Hypothalamus (tissue), 51 donors: ENCODE data around the gene EPHB4.

ENCODE experiments used
- DNase-seq, 51 donors: peaks; one replicate each; lab custom pipeline; 2025; lab: John Stamatoyannopoulos, UW

Gene EPHB4

DNA sequence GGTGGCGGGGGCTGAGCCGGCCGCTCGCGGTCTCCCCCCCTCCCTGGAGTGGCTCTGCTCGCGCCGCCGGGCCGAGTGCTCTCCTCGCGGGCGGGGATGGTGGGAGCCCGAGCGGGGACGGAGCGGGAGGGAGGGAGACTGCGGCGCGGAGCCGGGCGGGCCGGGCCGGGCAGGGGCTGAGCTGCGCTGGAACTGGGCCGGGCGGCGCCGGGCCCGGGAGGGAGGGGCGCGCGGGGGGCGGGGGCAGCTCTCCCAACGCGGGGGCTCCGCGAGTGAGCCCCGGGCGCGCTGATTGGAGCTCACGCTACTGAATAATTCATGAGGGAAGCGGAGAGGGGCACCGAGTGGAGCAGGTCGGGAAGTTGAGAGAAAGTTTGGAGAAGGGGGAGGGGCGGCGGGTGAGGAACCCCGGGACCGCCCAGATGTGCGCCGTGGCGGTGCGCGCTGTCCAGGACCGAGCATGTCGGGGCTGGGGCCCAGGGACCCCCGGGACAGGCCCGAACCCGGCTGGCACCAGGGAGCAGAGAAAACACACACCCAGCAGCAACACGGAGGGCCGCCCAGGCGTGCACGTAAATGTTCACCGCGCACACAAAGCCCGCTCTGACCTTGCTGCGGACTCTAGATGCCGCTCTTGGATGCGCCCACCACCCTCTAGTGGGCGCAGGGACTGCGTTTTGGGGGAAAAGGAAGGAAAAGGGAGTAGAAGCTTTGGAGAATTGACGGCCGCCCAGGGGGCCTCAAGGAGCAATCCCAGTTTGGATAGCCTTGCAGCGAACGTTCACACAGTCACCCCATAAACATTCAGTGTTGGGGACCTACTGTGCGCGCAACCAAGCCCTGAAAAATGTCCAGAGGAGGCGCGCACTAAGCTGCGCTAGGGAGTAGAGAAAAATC, at the start of gene EPHB4:
EPHB4 (minus strand) TSS at position 194 of the 897 bp plus-strand sequence. CDS start 493 bp downstream, outside the sequence.
- peak in 22 of 51 donors; percentile 3 to 40 (median 18) for DNase-seq

GRCh38 chr7:100875356-100875751, 48.0 kb upstream of the EPHB4 start:
- peak in 3 of 51 donors; percentile 52 to 63 (median 57) for DNase-seq

DNA sequence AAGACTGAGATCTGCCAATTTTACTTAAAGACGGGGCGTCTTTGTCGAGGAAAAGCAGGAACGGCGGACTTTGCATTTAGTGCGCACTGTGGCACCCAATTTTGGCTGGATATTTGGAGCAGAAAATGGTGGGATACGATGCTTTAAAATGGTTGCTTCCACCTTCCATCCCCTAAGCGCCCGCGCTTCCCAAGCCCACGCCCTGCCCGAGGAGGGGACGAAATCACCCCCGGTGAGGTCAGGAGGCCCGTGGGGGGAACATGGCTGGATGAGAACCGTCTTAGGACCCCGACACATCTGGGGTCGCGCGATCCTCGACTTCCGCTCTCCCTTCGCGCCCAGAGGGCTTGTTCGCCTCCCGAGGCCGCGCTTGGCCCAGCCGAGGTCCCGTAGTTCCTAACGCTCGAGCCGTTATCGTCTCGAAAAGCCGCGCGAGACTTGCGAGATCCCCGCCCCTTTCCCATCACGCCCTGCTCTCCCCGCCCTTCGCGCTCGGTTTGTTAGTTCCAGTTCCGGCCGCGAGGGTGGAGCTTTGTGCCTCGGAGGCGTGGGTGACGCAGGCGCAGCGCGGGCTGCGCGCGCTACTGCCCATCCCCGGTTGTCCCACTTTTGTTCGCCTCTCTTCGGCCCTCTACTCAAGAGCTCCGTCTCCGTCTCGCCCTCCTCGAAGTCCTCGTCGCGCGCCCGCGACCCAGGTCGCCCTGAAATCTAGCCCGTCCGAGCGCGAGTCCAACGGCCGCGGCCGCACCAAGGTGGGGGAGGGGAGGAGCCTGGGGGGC, 47.4 kb upstream of the EPHB4 start, which contains the start of gene SRRT:
SRRT (plus strand) TSS at position 527 of the 779 bp plus-strand sequence. CDS start 488 bp downstream, outside the sequence.
- DNase-seq: peak; percentile 75 to 99 (median 96)

DNA sequence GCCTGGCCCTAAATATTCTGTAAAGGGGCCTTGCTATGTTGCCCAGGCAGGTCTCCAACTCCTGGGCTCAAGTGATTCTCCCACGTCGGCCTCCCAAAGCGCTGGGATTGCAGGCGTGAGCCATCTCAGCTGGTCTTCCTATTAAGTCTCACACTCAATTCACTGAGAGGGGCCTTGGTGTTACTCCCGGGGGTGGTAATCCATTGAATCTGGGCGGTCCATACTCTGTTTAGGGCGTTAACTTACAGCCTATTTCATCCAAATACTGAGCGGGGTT, 46.9 kb upstream of the EPHB4 start:
- peak in 1 of 51 donors; percentile 16 for DNase-seq

- no peak for DNase-seq
Observed at GRCh38 chr7:100873599-100874299, 46.4 kb upstream of the EPHB4 start.

DNA sequence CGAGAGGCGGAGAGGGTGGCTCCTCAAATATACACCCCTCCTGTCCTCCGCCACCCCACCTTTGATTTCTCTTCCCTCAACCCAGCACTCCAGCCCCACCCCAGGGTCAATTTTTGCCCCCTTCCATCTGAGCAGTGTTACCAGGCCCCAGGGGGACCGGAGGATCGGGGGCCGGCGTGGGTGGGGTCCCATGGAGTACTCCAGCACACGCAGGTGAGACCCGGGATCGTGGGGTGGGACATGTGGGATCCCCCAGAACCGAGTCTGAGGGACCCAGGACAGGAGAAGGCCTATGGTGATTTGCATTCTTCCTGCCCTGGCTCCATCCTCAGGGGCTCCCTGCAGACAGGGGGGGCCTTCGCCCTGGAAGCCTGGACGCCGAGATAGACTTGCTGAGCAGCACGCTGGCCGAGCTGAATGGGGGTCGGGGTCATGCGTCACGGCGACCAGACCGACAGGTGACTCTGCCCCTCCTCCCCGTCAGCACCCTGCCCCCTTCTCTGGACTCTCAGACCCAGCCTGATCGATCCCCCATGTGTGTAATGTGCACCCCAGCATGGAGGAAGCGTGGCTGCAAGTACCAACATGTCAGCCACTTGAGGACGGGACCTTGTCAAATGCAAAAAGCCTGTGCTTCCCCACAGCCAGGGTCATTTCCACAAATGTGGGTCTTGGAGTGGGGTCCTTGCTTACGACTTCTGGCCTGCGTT, 40.6 kb upstream of the EPHB4 start:
- DNase-seq: peak in 2 of 51 donors; percentile 5 to 9

DNA sequence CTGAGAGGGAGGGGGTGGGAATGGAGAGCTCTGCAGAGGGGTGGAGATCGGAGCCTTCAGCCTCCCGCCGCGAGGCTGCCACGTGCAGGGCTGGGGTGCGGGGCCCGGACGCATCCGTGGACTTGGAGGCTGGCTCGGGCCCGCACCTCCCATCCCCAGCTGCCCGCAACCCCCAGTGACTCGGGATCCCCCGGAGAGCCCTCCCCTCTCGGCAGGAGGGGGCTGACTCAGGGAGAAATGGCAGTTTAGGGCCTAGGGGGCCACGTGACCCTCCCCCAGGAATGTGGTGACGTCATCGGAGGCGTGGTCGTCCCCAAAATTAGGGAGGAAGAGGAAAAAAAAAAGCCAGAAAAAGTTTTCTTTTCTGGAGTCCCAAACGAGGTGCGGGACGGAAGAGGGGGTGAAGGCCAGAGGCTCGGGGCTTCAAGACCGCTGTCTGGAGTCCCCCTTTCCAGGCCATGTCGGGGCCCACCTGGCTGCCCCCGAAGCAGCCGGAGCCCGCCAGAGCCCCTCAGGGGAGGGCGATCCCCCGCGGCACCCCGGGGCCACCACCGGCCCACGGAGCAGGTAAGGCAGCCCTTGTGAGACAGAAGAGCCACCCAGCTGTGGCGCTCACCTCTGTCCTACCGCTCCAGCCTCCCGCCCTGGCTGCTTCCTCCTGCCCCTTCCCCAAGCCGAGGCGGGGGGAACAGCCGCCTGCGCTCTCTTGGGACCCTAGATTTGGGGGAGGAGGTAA, 39.9 kb upstream of the EPHB4 start, which contains the start of gene TRIP6:
TRIP6 (plus strand) TSS at position 348 of the 736 bp plus-strand sequence; CDS start at position 459, 111 bp downstream.
- DNase-seq: peak in 50 of 51 donors; percentile 12 to 92 (median 71)

GRCh38 chr7:100866729-100867039, 39.4 kb upstream of the EPHB4 start:
- DNase-seq: no peak

DNA sequence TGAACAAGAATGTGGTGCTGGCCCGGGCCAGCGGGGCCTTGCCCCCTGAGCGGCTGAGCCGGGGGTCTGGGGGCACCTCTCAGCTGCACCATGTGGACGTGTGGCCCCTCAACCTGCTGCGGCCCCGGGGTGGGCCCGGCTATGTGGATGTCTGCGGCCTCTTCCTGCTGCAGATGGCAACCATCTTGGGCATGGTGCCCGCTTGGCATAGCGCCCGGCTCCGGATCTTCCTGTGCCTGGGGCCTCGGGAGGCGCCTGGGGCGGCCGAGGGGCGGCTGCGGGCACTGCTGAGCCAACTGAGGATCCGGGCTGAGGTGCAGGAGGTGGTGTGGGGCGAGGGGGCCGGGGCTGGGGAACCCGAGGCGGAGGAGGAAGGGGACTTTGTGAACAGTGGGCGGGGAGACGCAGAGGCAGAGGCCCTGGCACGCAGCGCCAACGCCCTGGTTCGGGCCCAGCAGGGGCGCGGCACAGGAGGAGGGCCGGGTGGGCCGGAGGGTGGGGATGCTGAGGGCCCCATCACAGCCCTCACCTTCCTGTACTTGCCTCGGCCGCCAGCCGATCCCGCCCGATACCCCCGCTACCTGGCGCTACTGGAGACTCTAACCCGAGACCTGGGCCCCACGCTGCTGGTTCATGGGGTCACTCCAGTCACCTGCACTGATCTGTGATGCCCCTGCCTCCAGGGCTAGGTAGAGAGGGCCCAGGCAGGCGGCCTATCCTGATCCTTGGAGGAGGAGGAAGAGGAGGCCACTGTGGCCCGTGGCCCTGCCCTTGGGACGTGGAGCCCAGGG, 38.8 kb upstream of the EPHB4 start:
- DNase-seq: peak; percentile 40 to 94 (median 74)

- DNase-seq: peak in 1 of 51 donors; percentile 31
Observed at GRCh38 chr7:100865372-100865911, 38.1 kb upstream of the EPHB4 start.

GRCh38 chr7:100864263-100864845, 37.0 kb upstream of the EPHB4 start:
- DNase-seq: peak in 1 of 51 donors; percentile 3

GRCh38 chr7:100863406-100863950, 36.2 kb upstream of the EPHB4 start:
- DNase-seq: peak in 9 of 51 donors; percentile 5 to 26 (median 14)

DNA sequence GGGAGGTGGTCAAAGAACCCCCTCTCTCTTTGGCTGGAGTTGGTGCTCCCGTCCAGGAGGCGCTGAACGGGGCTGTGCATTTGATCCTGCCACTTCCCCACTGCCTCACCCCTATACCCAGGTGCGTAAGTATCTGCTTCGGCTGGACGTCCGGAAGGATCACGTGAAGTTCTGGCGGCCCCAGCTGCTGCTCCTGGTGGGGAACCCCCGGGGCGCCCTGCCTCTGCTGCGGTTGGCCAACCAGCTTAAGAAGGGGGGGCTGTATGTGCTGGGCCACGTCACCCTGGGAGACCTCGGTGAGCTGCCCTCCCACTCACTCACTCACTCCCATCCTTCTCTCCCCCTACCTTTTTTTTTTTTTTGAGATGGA, 34.3 kb upstream of the EPHB4 start:
- no peak for DNase-seq

DNA sequence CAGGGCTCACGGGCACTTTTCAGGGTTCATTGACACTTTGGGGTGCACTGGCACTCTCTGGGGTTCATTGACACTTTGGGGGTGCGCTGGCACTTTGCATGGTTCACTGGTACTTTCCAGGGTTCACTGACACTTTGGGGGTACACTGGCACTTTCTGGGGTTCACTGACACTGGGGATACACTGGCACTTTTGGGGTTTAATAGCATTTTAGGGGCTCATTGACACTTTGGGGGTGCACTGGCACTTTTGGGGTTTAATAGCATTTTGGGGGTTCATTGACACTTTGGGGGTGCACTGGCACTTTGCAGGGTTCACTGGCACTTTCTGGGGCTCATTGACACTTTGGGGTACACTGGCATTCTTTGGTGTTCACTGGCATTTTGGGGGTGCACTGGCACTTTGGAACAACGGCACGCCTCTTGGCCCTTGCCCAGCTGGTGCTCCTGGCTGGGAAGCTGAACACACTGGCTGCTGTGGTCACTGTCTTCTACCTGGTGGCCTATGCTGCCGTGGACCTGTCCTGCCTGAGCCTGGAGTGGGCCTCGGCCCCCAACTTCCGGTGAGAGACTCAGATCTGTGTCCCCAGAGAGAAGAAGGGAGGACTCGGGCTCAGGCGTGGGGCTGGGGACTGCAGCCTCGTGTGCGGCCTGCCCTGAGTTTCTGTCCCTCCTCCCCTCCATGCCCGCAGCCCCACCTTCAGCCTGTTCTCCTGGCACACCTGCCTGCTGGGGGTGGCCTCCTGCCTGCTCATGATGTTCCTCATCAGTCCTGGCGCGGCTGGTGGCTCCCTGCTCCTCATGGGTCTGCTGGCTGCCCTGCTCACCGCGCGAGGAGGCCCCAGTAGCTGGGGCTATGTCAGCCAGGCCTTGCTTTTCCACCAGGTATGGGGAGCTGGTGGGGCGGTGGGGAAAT, 33.6 kb upstream of the EPHB4 start:
- no peak for DNase-seq

- DNase-seq: no peak
Observed at GRCh38 chr7:100859856-100860255, 32.5 kb upstream of the EPHB4 start.

- no peak for DNase-seq
Observed at GRCh38 chr7:100856871-100857282, 29.6 kb upstream of the EPHB4 start.

GRCh38 chr7:100855515-100855914, 28.2 kb upstream of the EPHB4 start:
- DNase-seq: no peak
